HCT116 (cell line): ENCODE data around the gene FBXL3. TPM values are rescaled to one million over a fixed set of nuclear protein-coding genes. Genes with fewer than 3 reads are reported as not detected.

ENCODE experiments used
- ATAC-seq: fragments of 200-7000 bp; cut with Tn5 transposase; 2 replicates; pipeline ENCODE4 v1.9.1; 2020; ENCODE audit warnings: mild to moderate bottlenecking, moderate library complexity
- BruUV-seq: library from RNA; stranded (reverse); fragments of 400-500 nt; replicated peaks from 2 replicates; lab custom pipeline; 2021; lab: Mats Ljungman, UMichigan
- CTCF ChIA-PET: fragments of 300-600 bp; sonication (Branson Sonifier 250); formaldehyde crosslinking; loops from one replicate; lab custom pipeline; 2021; ENCODE audit warnings: antibody characterized with exemption; lab: Charles Lee
- POLR2A ChIA-PET: fragments of 300-600, 350-600 bp; sonication (Branson Sonifier 250); formaldehyde crosslinking; loops from one replicate; lab custom pipeline; 2021; ENCODE audit warnings: antibody characterized with exemption; lab: Charles Lee
- RAD21 ChIA-PET, 2 experiments: fragments of 300-600 bp; sonication (Branson Sonifier 250); formaldehyde crosslinking; loops; one replicate each; lab custom pipeline; 2023; ENCODE audit warnings: low total read pairs in 2 of 2; ENCODE audit not compliant: uncharacterized antibody in 2 of 2, unreplicated experiment in 2 of 2, low non-redundant PET in 1 of 2; lab: Charles Lee
- DNase-seq: peaks from one replicate; pipeline ENCODE4 v3.0.0-alpha.2; 2010; ENCODE audit warnings: low read depth, low spot score
- H2AFZ ChIP-seq: fragments of 200-600 bp; shearing (Covaris generic), sonication (generic); 2 replicates; pipeline ENCODE4 v1.6.1; 2017; ENCODE audit warnings: low read depth, mixed run types, mixed read lengths, antibody characterized with exemption, low read length; ENCODE audit not compliant: poor library complexity, severe bottlenecking
- H3K27ac ChIP-seq: 2 replicates; pipeline ENCODE4 v1.5.1; 2012; ENCODE audit warnings: low read depth, low read length
- H3K27me3 ChIP-seq: fragments of 200-600 bp; sonication (generic); 2 replicates; pipeline ENCODE4 v1.6.1; 2016; ENCODE audit warnings: mixed run types, low read length, mixed read lengths; ENCODE audit not compliant: insufficient read depth
- H3K36me3 ChIP-seq, 2 experiments: fragments of 200-500 bp in 1 of 2; fragments of 200-600 bp in 1 of 2; sonication (Bioruptor generic) in 1 of 2; sonication (generic) in 1 of 2; 2 replicates each; pipeline versions ENCODE4 v1.5.1 to v1.6.1; 2014 to 2016; ENCODE audit warnings: low read length in 2 of 2, inconsistent platforms in 1 of 2, mixed read lengths in 1 of 2, mixed run types in 1 of 2; ENCODE audit not compliant: insufficient read depth in 2 of 2, control insufficient read depth in 1 of 2
- H3K4me1 ChIP-seq, 2 experiments: fragments of 200-600 bp in 1 of 2; sonication (generic) in 1 of 2; 2 replicates each; pipeline versions ENCODE4 v1.5.1 to v1.6.1; 2012 to 2017; ENCODE audit warnings: low read length in 2 of 2, inconsistent platforms in 1 of 2, mild to moderate bottlenecking in 1 of 2, mixed read lengths in 1 of 2, mixed run types in 1 of 2, moderate library complexity in 1 of 2; ENCODE audit not compliant: insufficient read depth in 2 of 2, control insufficient read depth in 1 of 2
- H3K4me2 ChIP-seq: fragments of 200-600 bp; sonication (generic); 2 replicates; pipeline ENCODE4 v1.6.1; 2017; ENCODE audit warnings: mixed run types, low read length, mixed read lengths
- H3K4me3 ChIP-seq, 2 experiments: fragments of 200-600 bp in 1 of 2; sonication (generic) in 1 of 2; replicated peaks in 1 of 2; 2 replicates each; pipeline ENCODE4 v1.5.1; 2011 to 2016; ENCODE audit warnings: low read length in 2 of 2, control low read depth in 1 of 2, low read depth in 1 of 2, mild to moderate bottlenecking in 1 of 2, mixed read lengths in 1 of 2, mixed run types in 1 of 2
- H3K79me2 ChIP-seq: fragments of 200-600 bp; sonication (generic); 2 replicates; pipeline ENCODE4 v1.6.1; 2017; ENCODE audit warnings: mild to moderate bottlenecking, mixed run types, low read length, moderate library complexity, mixed read lengths; ENCODE audit not compliant: insufficient read depth
- H3K9ac ChIP-seq: fragments of 200-600 bp; sonication (generic); 2 replicates; pipeline ENCODE4 v1.6.1; 2016; ENCODE audit warnings: low read length, mixed read lengths
- H3K9me2 ChIP-seq: fragments of 200-600 bp; sonication (generic), shearing (Covaris generic); 2 replicates; pipeline ENCODE4 v1.6.1; 2017; ENCODE audit warnings: mixed run types, mild to moderate bottlenecking, moderate library complexity; ENCODE audit not compliant: insufficient read depth
- H3K9me3 ChIP-seq, 2 experiments: fragments of 200-500 bp in 1 of 2; fragments of 200-600 bp in 1 of 2; sonication (Bioruptor generic) in 1 of 2; sonication (generic) in 1 of 2; 2 replicates each; pipeline ENCODE4 v1.6.1; 2014 to 2017; ENCODE audit warnings: low read length in 2 of 2, mixed read lengths in 2 of 2, inconsistent platforms in 1 of 2, low read depth in 1 of 2, mild to moderate bottlenecking in 1 of 2, mixed run types in 1 of 2, moderate library complexity in 1 of 2; ENCODE audit not compliant: control insufficient read depth in 1 of 2, insufficient read depth in 1 of 2
- H4K20me1 ChIP-seq: fragments of 200-600 bp; sonication (generic), shearing (Covaris generic); 2 replicates; pipeline ENCODE4 v1.6.1; 2017; ENCODE audit warnings: mixed run types, mild to moderate bottlenecking, moderate library complexity; ENCODE audit not compliant: insufficient read depth
- CBX3 ChIP-seq: IDR thresholded peaks from 2 replicates; pipeline ENCODE4 v1.6.1; 2012; ENCODE audit warnings: low read depth
- CEBPB ChIP-seq: IDR thresholded peaks from 2 replicates; pipeline ENCODE4 v1.6.1; 2012; ENCODE audit warnings: low read depth
- EGR1 ChIP-seq: IDR thresholded peaks from 2 replicates; pipeline ENCODE4 v1.6.1; 2012; ENCODE audit warnings: low read depth
- EZH2 ChIP-seq: fragments of 200-600 bp; sonication (generic); IDR thresholded peaks from 2 replicates; pipeline ENCODE4 v1.6.1; 2017; ENCODE audit warnings: antibody characterized with exemption, mixed run types
- EZH2phosphoT487 ChIP-seq: fragments of 200-600 bp; IDR thresholded peaks from 2 replicates; pipeline ENCODE4 v1.6.1; 2018; ENCODE audit warnings: antibody characterized with exemption, borderline replicate concordance
- MAX ChIP-seq: IDR thresholded peaks from 2 replicates; pipeline ENCODE4 v1.6.1; 2012
- POLR2AphosphoS5 ChIP-seq: IDR thresholded peaks from 2 replicates; pipeline ENCODE4 v1.6.1; 2011; ENCODE audit warnings: mild to moderate bottlenecking, low read depth, low read length, moderate library complexity
- YY1 ChIP-seq: IDR thresholded peaks from 2 replicates; pipeline ENCODE4 v1.6.1; 2011; ENCODE audit warnings: low read length, low read depth, moderate library complexity, mild to moderate bottlenecking; ENCODE audit not compliant: insufficient replicate concordance; ENCODE audit errors: extremely low read depth
- ZBTB33 ChIP-seq: IDR thresholded peaks from 2 replicates; pipeline ENCODE4 v1.6.1; 2011; ENCODE audit warnings: mild to moderate bottlenecking, low read length, moderate library complexity; ENCODE audit not compliant: insufficient replicate concordance; ENCODE audit errors: extremely low read depth
- ZFX ChIP-seq: fragments of 450-650 bp; IDR thresholded peaks from 2 replicates; pipeline ENCODE4 v1.6.1; 2017
- ZNF274 ChIP-seq: fragments of 200-500 bp; sonication (Bioruptor generic); IDR thresholded peaks from 2 replicates; pipeline ENCODE4 v1.6.1; 2014; ENCODE audit warnings: mild to moderate bottlenecking, low read depth, low read length, inconsistent platforms
- intact Hi-C: fragments of 100-400 bp; cut with micrococcal nuclease; formaldehyde crosslinking; loops from 2 replicates; pipeline ENCODE4 v1.10.0; 2022
- total RNA-seq: library from RNA; stranded (reverse); gene quantifications from one replicate; pipeline ENCODE4 v1.2.1, GENCODE V29; 2021; ENCODE audit not compliant: unreplicated experiment

FBXL3 gene
- total RNA-seq, 1 experiment from 2014 or later, result 24.0 TPM

- H3K27me3 ChIP-seq, result no peaks in the 10 kb centered on the region
- RAD21 ChIA-PET, result no interaction called here
- H3K4me2 ChIP-seq, result no peak overlapping the region
- H3K9me3 ChIP-seq, result no peaks in the 10 kb centered on the region
- no peaks in the 10 kb centered on the region for H3K9me2 ChIP-seq
- no peak for DNase-seq
- intact Hi-C loops, result no loop called here
- H3K79me2 ChIP-seq, result no peaks in the 10 kb centered on the region
- no peak overlapping the region for H3K4me3 ChIP-seq
- CTCF ChIA-PET, result no interaction called here
- TF ChIP-seq POLR2AphosphoS5 (no peak), MAX (no peak), EZH2phosphoT487 (no peak), EZH2 (no peak), ZFX (no peak), ZNF274 (no peak), YY1 (no peak), EGR1 (no peak), CEBPB (no peak), CBX3 (no peak), ZBTB33 (no peak)
- TF ChIP-seq, all 23 proteins: peak for 0
- no TSS peak for BruUV-seq
- Histone ChIP-seq H2AFZ (no peak overlapping the region), H3K27ac (no peak overlapping the region), H3K36me3 (no peaks in the 10 kb centered on the region), H3K9ac (no peak overlapping the region), H4K20me1 (no peaks in the 10 kb centered on the region), H3K4me1 (peaks cover 0 to 11% of the 10 kb centered on the region in 2 experiments; a peak in 1 of 4 replicates)
- POLR2A ChIA-PET, result no interaction called here
- no peak for ATAC-seq
These were observed 4.8 kb upstream of the FBXL3 start for GRCh38 chr13:77031656-77032243.
